Ishikawa (cell line): Measurements from ENCODE around the gene NMD3.

Source experiments
- CEBPB ChIP-seq: IDR thresholded peaks from 2 replicates; pipeline ENCODE4 v1.6.1; 2012
- CREB1 ChIP-seq: IDR thresholded peaks from 2 replicates; pipeline ENCODE4 v1.6.1; 2012; ENCODE audit warnings: low read depth
- EP300 ChIP-seq: IDR thresholded peaks from 2 replicates; pipeline ENCODE4 v1.6.1; 2012; ENCODE audit warnings: borderline replicate concordance
- MAX ChIP-seq: IDR thresholded peaks from 2 replicates; pipeline ENCODE4 v1.6.1; 2012
- RAD21 ChIP-seq: IDR thresholded peaks from 2 replicates; pipeline ENCODE4 v1.6.1; 2012; ENCODE audit warnings: low read depth
- REST ChIP-seq: IDR thresholded peaks from 2 replicates; pipeline ENCODE4 v1.6.1; 2012; ENCODE audit warnings: low read depth, mild to moderate bottlenecking
- TAF1 ChIP-seq: IDR thresholded peaks from 2 replicates; pipeline ENCODE4 v1.6.1; 2012; ENCODE audit warnings: low read depth, mild to moderate bottlenecking
- TCF12 ChIP-seq: IDR thresholded peaks from 2 replicates; pipeline ENCODE4 v1.6.1; 2012; ENCODE audit warnings: low read depth
- YY1 ChIP-seq: IDR thresholded peaks from 2 replicates; pipeline ENCODE4 v1.6.1; 2012; ENCODE audit warnings: low read depth
- ZBTB7A ChIP-seq: IDR thresholded peaks from 2 replicates; pipeline ENCODE4 v1.6.1; 2012; ENCODE audit warnings: low read depth

GRCh38 chr3:161265916-161266571, 44.9 kb downstream of the NMD3 start:
- TF ChIP-seq ZBTB7A (no peak), REST (no peak), TCF12 (no peak), EP300 (no peak), CREB1 (no peak), RAD21 (no peak), MAX (no peak), TAF1 (no peak), YY1 (no peak), CEBPB (no peak)
